H1 (cell line): Measurements from ENCODE around the gene TXNRD3. TPM values are rescaled to one million over a fixed set of nuclear protein-coding genes. Genes with fewer than 3 reads are reported as not detected.

Experiments
- NANOG ChIP-seq: IDR thresholded peaks from 2 replicates; pipeline ENCODE4 v1.6.1; 2011; ENCODE audit warnings: low read length, low read depth, mild to moderate bottlenecking, inconsistent platforms; ENCODE audit not compliant: insufficient read depth, poor library complexity, severe bottlenecking
- RBBP5 ChIP-seq: IDR thresholded peaks from 2 replicates; pipeline ENCODE4 v1.7.1; 2012; ENCODE audit warnings: low read depth, mild to moderate bottlenecking, inconsistent platforms, low read length, moderate library complexity, borderline replicate concordance
- YY1 ChIP-seq: IDR thresholded peaks from 2 replicates; pipeline ENCODE4 v1.6.1; 2011; ENCODE audit warnings: low read depth, mild to moderate bottlenecking, low read length
- polyA plus RNA-seq, 7 experiments: library from polyadenylated mRNA; depleted of rRNA in 3 of 7; stranded (reverse) in 5 of 7; unstranded in 2 of 7; fragments of >200 nt in 5 of 7; fragments of 200-250 nt in 2 of 7; gene quantifications; 1 replicate in 5 of 7; 2 replicates in 1 of 7; 4 replicates in 1 of 7; pipeline versions ENCODE4 v1.2.1 to v1.2.3, GENCODE V29; 2011 to 2013; ENCODE audit warnings: missing spikeins in 2 of 7, mixed read lengths in 2 of 7
- total RNA-seq: library from RNA; stranded (reverse); fragmentation: NEBNext Ultra II Directional; extraction: Animal tissue kit (Norgen Biotek cat#: 25700); gene quantifications from 2 replicates; pipeline ENCODE4 v1.2.1, GENCODE V29; 2021

Gene TXNRD3
- total and polyA plus RNA-seq, 2 of the 8 experiments (the other 6 are each of a cell fraction or from before 2014, with no cell fraction given): 3.4 to 4.3 TPM

- TF ChIP-seq RBBP5 (no peak), YY1 (no peak), NANOG (no peak)
Observed at GRCh38 chr3:126677862-126678503, 23.1 kb upstream of the TXNRD3 start (continued).
